PC-9 (cell line): ENCODE data around the gene TGIF1.
"Not testable (repeated sequence)": the region's sequence is repeated elsewhere in the genome, so short reads cannot be mapped to it uniquely, and the experiment has no call there.

Source experiments
- CTCF ChIP-seq: fragments of 200-600 bp; sonication (generic); conservative IDR thresholded peaks from 2 replicates; pipeline ENCODE4 v1.6.1; 2017; ENCODE audit warnings: mixed run types, antibody characterized with exemption, mild to moderate bottlenecking, moderate library complexity
- EZH2 ChIP-seq: fragments of 200-600 bp; sonication (generic); IDR thresholded peaks from 2 replicates; pipeline ENCODE4 v1.8.0; 2017; ENCODE audit warnings: antibody characterized with exemption, low read depth

DNA sequence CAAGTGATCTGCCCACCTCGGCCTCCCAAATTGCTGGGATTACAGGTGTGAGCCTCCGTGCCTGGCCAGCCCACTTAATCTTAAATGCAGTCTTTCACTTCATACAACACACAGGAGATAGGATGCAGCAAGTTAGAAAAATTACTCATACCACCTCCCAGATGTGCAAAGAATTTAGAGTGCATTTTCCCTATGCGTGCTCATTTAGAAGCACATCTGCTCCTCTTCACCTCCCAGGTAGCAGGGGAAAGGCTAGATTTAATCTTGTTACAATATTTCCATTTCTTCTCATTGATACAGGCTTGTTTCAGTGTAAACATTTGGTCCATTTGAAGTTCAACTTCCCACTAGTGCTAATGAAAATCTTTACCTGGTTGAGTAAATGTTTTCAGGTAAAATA, 39.1 kb upstream of the TGIF1 start:
- TF ChIP-seq EZH2, CTCF: not testable (repeated sequence)
